GM21390 (cell line): ENCODE data around the gene GTPBP4.
"Not testable (repeated sequence)": the region's sequence is repeated elsewhere in the genome, so short reads cannot be mapped to it uniquely, and the experiment has no call there.

ENCODE experiments used
- ATAC-seq: cut with Tn5 transposase; IDR thresholded peaks from one replicate; pipeline ENCODE4 v1.9.1; 2021; ENCODE audit not compliant: unreplicated experiment

The GTPBP4 gene

GRCh38 chr10:988667-989545 lies 672 bp downstream of the GTPBP4 start:
- peak; percentile 0 for ATAC-seq

- no peak for ATAC-seq
These were observed 2.6 kb downstream of the GTPBP4 start for GRCh38 chr10:990808-991207.

GRCh38 chr10:992467-992866 lies 4.2 kb downstream of the GTPBP4 start:
- no peak for ATAC-seq

GRCh38 chr10:992871-993270 lies 4.6 kb downstream of the GTPBP4 start:
- no peak for ATAC-seq

- ATAC-seq: no peak
These were observed 6.8 kb downstream of the GTPBP4 start for GRCh38 chr10:994836-995558.

- no peak for ATAC-seq
These were observed 7.3 kb downstream of the GTPBP4 start for GRCh38 chr10:995559-995926.

GRCh38 chr10:996031-996430 lies 7.8 kb downstream of the GTPBP4 start:
- ATAC-seq: no peak

GRCh38 chr10:997266-998022 lies 9.2 kb downstream of the GTPBP4 start:
- ATAC-seq: no peak

GRCh38 chr10:1002425-1003006 lies 14.3 kb downstream of the GTPBP4 start:
- no peak for ATAC-seq

GRCh38 chr10:1003884-1004670 lies 15.8 kb downstream of the GTPBP4 start:
- no peak for ATAC-seq

GRCh38 chr10:1006573-1006972 lies 18.3 kb downstream of the GTPBP4 start:
- no peak for ATAC-seq

- ATAC-seq: no peak
These were observed 19.3 kb downstream of the GTPBP4 start for GRCh38 chr10:1007583-1007982.

GRCh38 chr10:1009071-1009494 lies 20.8 kb downstream of the GTPBP4 start:
- no peak for ATAC-seq

GRCh38 chr10:1009947-1010346 lies 21.7 kb downstream of the GTPBP4 start:
- not testable (repeated sequence) for ATAC-seq

- no peak for ATAC-seq
These were observed 22.5 kb downstream of the GTPBP4 start for GRCh38 chr10:1010703-1011102.

GRCh38 chr10:1011696-1012095 lies 23.5 kb downstream of the GTPBP4 start:
- no peak for ATAC-seq

- ATAC-seq: no peak
These were observed 27.5 kb downstream of the GTPBP4 start for GRCh38 chr10:1015688-1016087.

GRCh38 chr10:1019362-1019761 lies 31.1 kb downstream of the GTPBP4 start:
- no peak for ATAC-seq

- no peak for ATAC-seq
These were observed 32.2 kb downstream of the GTPBP4 start for GRCh38 chr10:1020460-1020859.

GRCh38 chr10:1020958-1021357 lies 32.7 kb downstream of the GTPBP4 start:
- no peak for ATAC-seq
